GM10266 (cell line): ENCODE results near the gene CNTNAP2.
"Not testable (repeated sequence)": the region's sequence is repeated elsewhere in the genome, so short reads cannot be mapped to it uniquely, and the experiment has no call there.

Experiments
- DNase-seq: peaks from one replicate; pipeline ENCODE4 v3.0.0; 2012; ENCODE audit errors: extremely low spot score
- CTCF ChIP-seq: IDR thresholded peaks from 2 replicates; pipeline ENCODE4 v1.5.1; 2012; ENCODE audit warnings: mild to moderate bottlenecking, low read depth; ENCODE audit not compliant: control insufficient read depth, insufficient read depth; ENCODE audit errors: missing control alignments

The CNTNAP2 gene

GRCh38 chr7:148436571-148436970, 2320.0 kb downstream of the CNTNAP2 start:
- no peak for TF ChIP-seq CTCF

GRCh38 chr7:148437043-148437442, 2320.4 kb downstream of the CNTNAP2 start:
- TF ChIP-seq CTCF, result no peak
- no peak for DNase-seq

More at GRCh38 chr7:148436571-148436970, 2320.0 kb downstream of the CNTNAP2 start:
- DNase-seq, result no peak

- TF ChIP-seq CTCF, result no peak
- DNase-seq, result no peak
Measured at GRCh38 chr7:148442141-148442655, 2325.6 kb downstream of the CNTNAP2 start.

- no peak for TF ChIP-seq CTCF
- DNase-seq, result no peak
Measured at GRCh38 chr7:148442933-148443332, 2326.3 kb downstream of the CNTNAP2 start.

- DNase-seq, result no peak
- no peak for TF ChIP-seq CTCF
Measured at GRCh38 chr7:148445260-148446044, 2328.9 kb downstream of the CNTNAP2 start.

GRCh38 chr7:148447221-148447849, 2330.7 kb downstream of the CNTNAP2 start:
- TF ChIP-seq CTCF, result no peak
- peak; percentile 40 for DNase-seq

GRCh38 chr7:148451526-148451925, 2334.9 kb downstream of the CNTNAP2 start:
- DNase-seq, result not testable (repeated sequence)
